Heart left ventricle (tissue), 13 donors: ENCODE data around the gene TXNDC16.

ENCODE experiments used
- CTCF ChIP-seq, 12 donors: fragments of 200-600 bp; sonication (generic) in 4 of 12; IDR thresholded peaks; one replicate each; pipeline versions ENCODE4 v1.5.0 to v1.8.0; 2018 to 2022; ENCODE audit warnings: antibody characterized with exemption in 12 of 12, mild to moderate bottlenecking in 5 of 12
- POLR2A ChIP-seq, 2 donors: fragments of 450-650 bp; IDR thresholded peaks; one replicate each; pipeline ENCODE4 v1.6.1; 2017; ENCODE audit warnings: antibody characterized with exemption in 2 of 2, mild to moderate bottlenecking in 2 of 2, moderate library complexity in 2 of 2
- donor health status: ischemic (EF 13 %, LVEDD 7.1; RV severe dilation, severe dysfunction).
- donor health status: DM: no; HTN: yes; CAD: no.
- donor health status: DM: no; HTN: no; CAD: no.
- donor health status: ischemic (EF 25% LVEDD 6.9; RV normal size, moderate dysfunction).
- donor health status: ischemic (EF 25% LVEDD 5.7; RV mildly dilated, moderate dysfunction).
- donor health status: ischemic (EF 35%, LVEDD 5.7; RV mildly dilated, moderate dysfunction).
- donor health status: nonischemic (EF 11% LVEDD 7.7; RV severe dilation, severe dysfunction).
- donor health status: DM: yes; HTN: yes; CAD: no.
- donor health status: PGD.
- donor health status: ischemic (EF 29% LVEDD 5.4; RV normal size, mild dysfunction).
- donor health status: nonischemic (EF 23%, LVEDD 6.1; RV moderate dilation, normal function).

- TF ChIP-seq POLR2A (IDR thresholded peaks at IDR 0.05) = no peak
- TF ChIP-seq CTCF (IDR thresholded peaks at IDR 0.05) = peak in 10 of 12 donors; percentile 20 to 55 (median 36)
These were observed 78.7 kb downstream of the TXNDC16 start for GRCh38 chr14:52473557-52473956.
